ENCODE results near the gene KASH5. TPM values are rescaled to one million over a fixed set of nuclear protein-coding genes. Genes with fewer than 3 reads are reported as not detected.
"Not testable (repeated sequence)": the region's sequence is repeated elsewhere in the genome, so short reads cannot be mapped to it uniquely, and the experiment has no call there.

The KASH5 gene
- total and polyA plus RNA-seq, 2 donors (not counting 1 experiment from before 2014, with no cell fraction given): 0.67 to 0.74 TPM

DNA sequence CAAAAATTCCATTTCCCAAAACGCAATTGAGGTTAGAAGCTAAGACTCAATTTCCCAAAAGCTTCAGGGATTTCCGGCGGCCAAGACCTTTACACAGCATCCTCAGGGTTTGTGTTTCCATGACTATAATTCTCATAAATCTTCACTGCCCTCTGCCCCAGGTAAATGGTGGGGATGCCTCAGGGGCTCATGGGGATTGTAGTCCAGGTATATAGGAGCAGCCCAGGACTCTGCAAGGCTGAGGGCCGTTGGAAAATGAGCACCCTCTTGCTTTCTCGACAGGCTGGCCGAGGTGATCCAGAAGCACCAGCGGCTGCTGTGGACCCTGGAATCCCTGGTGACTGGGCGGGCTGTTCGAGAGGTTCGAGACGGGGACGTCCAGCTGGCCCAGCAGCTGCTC, 71.3 kb downstream of the KASH5 start:
- intact Hi-C loops (cut with micrococcal nuclease): no loop called here
- Histone ChIP-seq H3K27ac (ENCODE audit: low read length in 2 of 2) (no peak overlapping the region), H3K79me2 (ENCODE audit: control insufficient read depth, insufficient read depth, low read length) (peaks cover 63% of the 10 kb centered on the region), H3K4me2 (replicated peaks; ENCODE audit: low read depth, low read length, poor library complexity, severe bottlenecking) (no peak overlapping the region), H4K20me1 (ENCODE audit: control insufficient read depth, insufficient read depth, low read length, poor library complexity, severe bottlenecking) (peaks cover 35% of the 10 kb centered on the region), H3K36me3 (replicated peaks in 1 of 2; ENCODE audit: control extremely low read depth in 1 of 2, control insufficient read depth in 1 of 2, extremely low read depth in 1 of 2, insufficient read depth in 2 of 2, low read length in 1 of 2) (peaks cover 0 to 56% of the 10 kb centered on the region in 2 experiments), H3K9me3 (ENCODE audit: control extremely low read depth in 1 of 3, control insufficient read depth in 2 of 3, insufficient read depth in 1 of 3, low read length in 2 of 3) (peaks cover 0 to 2% (median 0%) of the 10 kb centered on the region in 3 donors), H3K4me1 (ENCODE audit: control insufficient read depth in 2 of 2, insufficient read depth in 2 of 2, low read length in 2 of 2) (peaks cover 3 to 13% of the 10 kb centered on the region in 2 donors), H3K9ac (ENCODE audit: low read length) (no peak overlapping the region), H3K27me3 (replicated peaks in 1 of 4; ENCODE audit: control extremely low read depth in 1 of 4, control insufficient read depth in 3 of 4, insufficient read depth in 4 of 4, low read length in 3 of 4) (no peaks in the 10 kb centered on the region), H2AFZ (ENCODE audit: insufficient read depth, low read depth, low read length, poor library complexity, severe bottlenecking) (no peak overlapping the region), H3K4me3 (ENCODE audit: control extremely low read depth in 1 of 5, extremely low read depth in 1 of 5, insufficient read depth in 1 of 5, low read depth in 2 of 5, low read length in 4 of 5) (no peak overlapping the region)
- ChIA-PET CTCF (interaction anchor here (1.2 kb wide), 1 partner anchor 87 kb away, joined by 4 read pairs; no protein-coding TSS in a partner anchor), POLR2A (no interaction called here)
- TF ChIP-seq EZH2 (IDR thresholded peaks at IDR 0.05; ENCODE audit: borderline replicate concordance, insufficient read depth, low read depth, low read length, poor library complexity, severe bottlenecking): no peak
- TF ChIP-seq, protein P1, sequence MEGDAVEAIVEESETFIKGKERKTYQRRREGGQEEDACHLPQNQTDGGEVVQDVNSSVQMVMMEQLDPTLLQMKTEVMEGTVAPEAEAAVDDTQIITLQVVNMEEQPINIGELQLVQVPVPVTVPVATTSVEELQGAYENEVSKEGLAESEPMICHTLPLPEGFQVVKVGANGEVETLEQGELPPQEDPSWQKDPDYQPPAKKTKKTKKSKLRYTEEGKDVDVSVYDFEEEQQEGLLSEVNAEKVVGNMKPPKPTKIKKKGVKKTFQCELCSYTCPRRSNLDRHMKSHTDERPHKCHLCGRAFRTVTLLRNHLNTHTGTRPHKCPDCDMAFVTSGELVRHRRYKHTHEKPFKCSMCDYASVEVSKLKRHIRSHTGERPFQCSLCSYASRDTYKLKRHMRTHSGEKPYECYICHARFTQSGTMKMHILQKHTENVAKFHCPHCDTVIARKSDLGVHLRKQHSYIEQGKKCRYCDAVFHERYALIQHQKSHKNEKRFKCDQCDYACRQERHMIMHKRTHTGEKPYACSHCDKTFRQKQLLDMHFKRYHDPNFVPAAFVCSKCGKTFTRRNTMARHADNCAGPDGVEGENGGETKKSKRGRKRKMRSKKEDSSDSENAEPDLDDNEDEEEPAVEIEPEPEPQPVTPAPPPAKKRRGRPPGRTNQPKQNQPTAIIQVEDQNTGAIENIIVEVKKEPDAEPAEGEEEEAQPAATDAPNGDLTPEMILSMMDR (IDR thresholded peaks at IDR 0.05): no peak
- ATAC-seq (ENCODE audit: low read depth) (no peak), DNase-seq (no peak)
- no peaks in the 10 kb centered on the region for H3K27me3 Mint-ChIP-seq
- H3K4me3 Mint-ChIP-seq: no peak overlapping the region
- peak overlapping the region; percentile 6 for H3K27ac Mint-ChIP-seq
- no peaks in the 10 kb centered on the region for H3K9me3 Mint-ChIP-seq (ENCODE audit: insufficient read depth)
- peaks cover 8% of the 10 kb centered on the region for H3K4me1 Mint-ChIP-seq
- WGBS (ENCODE audit: insufficient coverage): 91% methylated on average over 10 of the region's 12 CpGs

DNA sequence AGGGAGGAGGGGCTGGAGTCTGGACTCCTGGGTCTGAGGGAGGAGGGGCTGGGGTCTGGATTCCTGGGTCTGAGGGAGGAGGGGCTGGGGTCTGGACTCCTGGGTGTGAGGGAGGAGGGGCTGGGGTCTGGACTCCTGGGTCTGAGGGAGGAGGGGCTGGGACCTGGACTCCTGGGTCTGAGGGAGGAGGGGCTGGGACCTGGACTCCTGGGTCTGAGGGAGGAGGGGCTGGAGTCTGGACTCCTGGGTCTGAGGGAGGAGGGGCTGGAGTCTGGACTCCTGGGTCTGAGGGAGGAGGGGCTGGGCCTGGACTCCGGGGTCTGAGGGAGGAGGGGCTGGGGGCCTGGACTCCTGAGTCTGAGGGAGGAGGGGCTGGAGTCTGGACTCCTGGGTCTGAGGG, 73.1 kb downstream of the KASH5 start:
- DNase-seq; H3K27ac Mint-ChIP-seq; ATAC-seq (ENCODE audit: low read depth); H3K4me3 Mint-ChIP-seq; H3K27ac ChIP-seq (ENCODE audit: low read length in 2 of 2); intact Hi-C loops (cut with micrococcal nuclease); H3K4me1 ChIP-seq (ENCODE audit: control insufficient read depth in 2 of 2, insufficient read depth in 2 of 2, low read length in 2 of 2); H3K4me3 ChIP-seq (ENCODE audit: control extremely low read depth in 1 of 5, extremely low read depth in 1 of 5, insufficient read depth in 1 of 5, low read depth in 2 of 5, low read length in 4 of 5); H3K9me3 Mint-ChIP-seq (ENCODE audit: insufficient read depth); CTCF ChIA-PET; H3K9ac ChIP-seq (ENCODE audit: low read length); H3K4me2 ChIP-seq (replicated peaks; ENCODE audit: low read depth, low read length, poor library complexity, severe bottlenecking); H3K27me3 ChIP-seq (replicated peaks in 1 of 4; ENCODE audit: control extremely low read depth in 1 of 4, control insufficient read depth in 3 of 4, insufficient read depth in 4 of 4, low read length in 3 of 4); H3K4me1 Mint-ChIP-seq; H3K9me3 ChIP-seq (ENCODE audit: control extremely low read depth in 1 of 3, control insufficient read depth in 2 of 3, insufficient read depth in 1 of 3, low read length in 2 of 3); H3K27me3 Mint-ChIP-seq; H2AFZ ChIP-seq (ENCODE audit: insufficient read depth, low read depth, low read length, poor library complexity, severe bottlenecking): not testable (repeated sequence)
- no CpG with 5 or more reads among the region's 1 CpG for WGBS (ENCODE audit: insufficient coverage)
- Histone ChIP-seq H3K79me2 (ENCODE audit: control insufficient read depth, insufficient read depth, low read length) (peaks cover 47% of the 10 kb centered on the region), H3K36me3 (replicated peaks in 1 of 2; ENCODE audit: control extremely low read depth in 1 of 2, control insufficient read depth in 1 of 2, extremely low read depth in 1 of 2, insufficient read depth in 2 of 2, low read length in 1 of 2) (peaks cover 0 to 67% of the 10 kb centered on the region in 2 experiments), H4K20me1 (ENCODE audit: control insufficient read depth, insufficient read depth, low read length, poor library complexity, severe bottlenecking) (peaks cover 33% of the 10 kb centered on the region)
- POLR2A ChIA-PET: interaction anchor here (0.6 to 0.7 kb wide), 2 partner anchors 52 to 148 kb away, joined by 3 read pairs; partner anchors contain the start of gene FCGRT

Data from B cell (primary cell).